Trophoblast cell (in vitro differentiated cells and primary cell): Measurements from ENCODE around the gene PTPRE.

Experiments used
- DNase-seq, 2 donors: peaks; one replicate each; pipeline ENCODE4 v3.0.0-alpha.2; 2016
- H2AFZ ChIP-seq: 2 replicates; pipeline ENCODE4 v1.6.1; 2013; ENCODE audit warnings: low read length, moderate library complexity, mild to moderate bottlenecking; ENCODE audit not compliant: insufficient read depth, poor library complexity
- H2AK5ac ChIP-seq: 2 replicates; pipeline ENCODE4 v1.6.1; 2013; ENCODE audit warnings: mild to moderate bottlenecking, low read length
- H2BK120ac ChIP-seq: 2 replicates; pipeline ENCODE4 v1.6.1; 2013; ENCODE audit warnings: low read length, mild to moderate bottlenecking, moderate library complexity; ENCODE audit not compliant: insufficient read depth, poor library complexity
- H2BK12ac ChIP-seq: 2 replicates; pipeline ENCODE4 v1.6.1; 2013; ENCODE audit warnings: mild to moderate bottlenecking, low read length, moderate library complexity
- H2BK5ac ChIP-seq: 2 replicates; pipeline ENCODE4 v1.6.1; 2013; ENCODE audit warnings: low read length, low read depth, moderate library complexity, mild to moderate bottlenecking; ENCODE audit not compliant: poor library complexity
- H3K14ac ChIP-seq: 2 replicates; pipeline ENCODE4 v1.6.1; 2013; ENCODE audit warnings: mild to moderate bottlenecking, low read length
- H3K18ac ChIP-seq: 2 replicates; pipeline ENCODE4 v1.6.1; 2013; ENCODE audit warnings: mild to moderate bottlenecking, low read length
- H3K23ac ChIP-seq: 2 replicates; pipeline ENCODE4 v1.6.1; 2013; ENCODE audit warnings: low read length
- H3K27ac ChIP-seq: 2 replicates; pipeline ENCODE4 v1.5.1; 2013; ENCODE audit warnings: low read depth, mild to moderate bottlenecking, inconsistent platforms, low read length, moderate library complexity
- H3K27me3 ChIP-seq: 2 replicates; pipeline ENCODE4 v1.6.1; 2013; ENCODE audit warnings: inconsistent platforms, mild to moderate bottlenecking, low read length, moderate library complexity; ENCODE audit not compliant: insufficient read depth
- H3K36me3 ChIP-seq, 2 experiments: 1 replicate in 1 of 2; 2 replicates in 1 of 2; pipeline ENCODE4 v1.6.1; 2013; ENCODE audit warnings: low read length in 2 of 2, mild to moderate bottlenecking in 2 of 2, moderate library complexity in 1 of 2; ENCODE audit not compliant: insufficient read depth in 2 of 2, control insufficient read depth in 1 of 2
- H3K4ac ChIP-seq: 2 replicates; pipeline ENCODE4 v1.6.1; 2013; ENCODE audit warnings: low read depth, mild to moderate bottlenecking, low read length, moderate library complexity
- H3K4me1 ChIP-seq, 2 experiments: 1 replicate in 1 of 2; 2 replicates in 1 of 2; pipeline ENCODE4 v1.6.1; 2013; ENCODE audit warnings: low read length in 2 of 2, mild to moderate bottlenecking in 2 of 2, moderate library complexity in 1 of 2; ENCODE audit not compliant: insufficient read depth in 2 of 2, control insufficient read depth in 1 of 2
- H3K4me2 ChIP-seq: 2 replicates; pipeline ENCODE4 v1.6.1; 2013; ENCODE audit warnings: inconsistent platforms, mild to moderate bottlenecking, low read length, moderate library complexity
- H3K4me3 ChIP-seq: 2 replicates; pipeline ENCODE4 v1.5.1; 2013; ENCODE audit warnings: mild to moderate bottlenecking, low read depth, low read length, inconsistent platforms
- H3K79me1 ChIP-seq: one replicate; pipeline ENCODE4 v1.6.1; 2013; ENCODE audit warnings: low read length
- H3K79me2 ChIP-seq: 2 replicates; pipeline ENCODE4 v1.6.1; 2013; ENCODE audit warnings: low read length, mild to moderate bottlenecking; ENCODE audit not compliant: control insufficient read depth, insufficient read depth, poor library complexity
- H3K9ac ChIP-seq: 2 replicates; pipeline ENCODE4 v1.6.1; 2013; ENCODE audit warnings: mild to moderate bottlenecking, low read length
- H3K9me3 ChIP-seq: 2 replicates; pipeline ENCODE4 v1.6.1; 2013; ENCODE audit warnings: low read depth, mild to moderate bottlenecking, control low read depth, inconsistent platforms, low read length; ENCODE audit not compliant: insufficient read depth
- H4K12ac ChIP-seq: 2 replicates; pipeline ENCODE4 v1.6.1; 2013; ENCODE audit warnings: low read depth, mild to moderate bottlenecking, low read length, moderate library complexity
- H4K8ac ChIP-seq: 2 replicates; pipeline ENCODE4 v1.6.1; 2013; ENCODE audit warnings: low read depth, mild to moderate bottlenecking, low read length, moderate library complexity
- H4K91ac ChIP-seq: one replicate; pipeline ENCODE4 v1.6.1; 2013; ENCODE audit warnings: low read depth, mild to moderate bottlenecking, low read length, moderate library complexity
- WGBS: extraction: QIAGEN DNeasy Blood & Tissue Kit; methylation state at CpG from one replicate; pipeline ENCODE4 v1.1.7; 2013; ENCODE audit warnings: missing lambda C conversion rate; ENCODE audit not compliant: insufficient read length, insufficient coverage; ENCODE audit errors: extremely low coverage; 5-methylcytosine and 5-hydroxymethylcytosine counted together

The PTPRE gene

GRCh38 chr10:128095027-128095752, 188.3 kb downstream of the PTPRE start:
- no peak overlapping the region for H2BK5ac ChIP-seq
- no peak overlapping the region for H3K27ac ChIP-seq
- H3K4ac ChIP-seq: no peak overlapping the region
- no peaks in the 10 kb centered on the region for H3K79me1 ChIP-seq
- H3K36me3 ChIP-seq: peaks cover 22 to 25% of the 10 kb centered on the region in 2 experiments
- no peaks in the 10 kb centered on the region for H3K79me2 ChIP-seq
- no peak overlapping the region for H2BK12ac ChIP-seq
- no peak overlapping the region for H2AK5ac ChIP-seq
- H3K4me2 ChIP-seq: no peak overlapping the region
- no peak overlapping the region for H3K23ac ChIP-seq
- peaks cover 2% of the 10 kb centered on the region for H3K9me3 ChIP-seq
- H4K12ac ChIP-seq: no peak overlapping the region
- H3K9ac ChIP-seq: no peak overlapping the region
- H3K14ac ChIP-seq: no peak overlapping the region
- no peaks in the 10 kb centered on the region for H3K27me3 ChIP-seq
- H2AFZ ChIP-seq: no peak overlapping the region
- WGBS: no CpG with 5 or more reads among the region's 11 CpGs
- H3K4me3 ChIP-seq: no peak overlapping the region
- DNase-seq: peak; percentile 92 to 94
- no peaks in the 10 kb centered on the region for H3K4me1 ChIP-seq
- no peak overlapping the region for H4K8ac ChIP-seq
- H2BK120ac ChIP-seq: no peak overlapping the region
- H3K18ac ChIP-seq: no peak overlapping the region
- H4K91ac ChIP-seq: no peak overlapping the region

- H3K4ac ChIP-seq: no peak overlapping the region
- no peak overlapping the region for H3K4me3 ChIP-seq
- no peak overlapping the region for H4K12ac ChIP-seq
- H4K91ac ChIP-seq: no peak overlapping the region
- H2BK120ac ChIP-seq: no peak overlapping the region
- no peaks in the 10 kb centered on the region for H3K79me2 ChIP-seq
- no peak overlapping the region for H3K18ac ChIP-seq
- peaks cover 22 to 28% of the 10 kb centered on the region in 2 experiments for H3K36me3 ChIP-seq
- no peak overlapping the region for H3K4me2 ChIP-seq
- H3K4me1 ChIP-seq: no peaks in the 10 kb centered on the region
- DNase-seq: peak; percentile 9 to 67
- H3K27ac ChIP-seq: no peak overlapping the region
- H3K9me3 ChIP-seq: peaks cover 2% of the 10 kb centered on the region
- no peak overlapping the region for H2BK12ac ChIP-seq
- no CpG with 5 or more reads among the region's 11 CpGs for WGBS
- no peak overlapping the region for H2BK5ac ChIP-seq
- H3K9ac ChIP-seq: no peak overlapping the region
- H3K27me3 ChIP-seq: no peaks in the 10 kb centered on the region
- no peak overlapping the region for H3K14ac ChIP-seq
- no peak overlapping the region for H3K23ac ChIP-seq
- no peaks in the 10 kb centered on the region for H3K79me1 ChIP-seq
- H4K8ac ChIP-seq: no peak overlapping the region
- no peak overlapping the region for H2AFZ ChIP-seq
- no peak overlapping the region for H2AK5ac ChIP-seq
Observed at GRCh38 chr10:128095753-128096469, 189.0 kb downstream of the PTPRE start.

GRCh38 chr10:128096486-128097199, 189.7 kb downstream of the PTPRE start:
- no peak overlapping the region for H4K8ac ChIP-seq
- no peaks in the 10 kb centered on the region for H3K4me1 ChIP-seq
- no peak overlapping the region for H2AFZ ChIP-seq
- no peak overlapping the region for H2BK120ac ChIP-seq
- no peak overlapping the region for H3K4me3 ChIP-seq
- no peak overlapping the region for H4K91ac ChIP-seq
- DNase-seq: no peak
- no peak overlapping the region for H3K4ac ChIP-seq
- no peaks in the 10 kb centered on the region for H3K27me3 ChIP-seq
- no peak overlapping the region for H3K27ac ChIP-seq
- no peak overlapping the region for H3K4me2 ChIP-seq
- WGBS: no CpG with 5 or more reads among the region's 5 CpGs
- H3K14ac ChIP-seq: no peak overlapping the region
- H2BK12ac ChIP-seq: no peak overlapping the region
- no peaks in the 10 kb centered on the region for H3K79me2 ChIP-seq
- no peak overlapping the region for H4K12ac ChIP-seq
- H3K79me1 ChIP-seq: no peaks in the 10 kb centered on the region
- H3K18ac ChIP-seq: no peak overlapping the region
- peaks cover 26 to 33% of the 10 kb centered on the region in 2 experiments for H3K36me3 ChIP-seq
- H2BK5ac ChIP-seq: no peak overlapping the region
- H3K23ac ChIP-seq: no peak overlapping the region
- peaks cover 2% of the 10 kb centered on the region for H3K9me3 ChIP-seq
- no peak overlapping the region for H2AK5ac ChIP-seq
- no peak overlapping the region for H3K9ac ChIP-seq

DNA sequence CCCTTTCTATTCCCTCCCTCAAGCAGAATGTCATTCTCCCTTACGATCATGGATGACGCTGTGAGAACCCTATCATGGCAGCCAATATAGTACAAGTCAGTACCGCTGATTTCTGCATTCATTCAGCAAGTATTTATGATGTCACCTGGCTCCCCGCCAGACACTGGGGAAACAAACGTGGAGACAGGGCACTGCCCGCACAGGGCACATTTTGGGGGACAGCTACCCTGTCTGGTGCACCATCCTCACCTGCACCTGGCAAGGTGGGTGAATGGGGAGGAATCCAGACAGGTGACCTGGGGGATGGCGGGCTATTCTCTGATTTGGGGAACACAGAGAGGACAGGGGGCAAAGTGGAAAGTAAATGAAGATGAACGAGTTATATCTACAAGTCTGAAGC, 190.9 kb downstream of the PTPRE start:
- Histone ChIP-seq H2BK5ac (no peak overlapping the region), H2AFZ (no peak overlapping the region), H3K27me3 (no peaks in the 10 kb centered on the region), H4K8ac (no peak overlapping the region), H3K36me3 (peaks cover 29 to 38% of the 10 kb centered on the region in 2 experiments), H3K4me2 (no peak overlapping the region), H2BK12ac (no peak overlapping the region), H3K9ac (no peak overlapping the region), H2BK120ac (no peak overlapping the region), H3K4me1 (no peaks in the 10 kb centered on the region), H3K27ac (no peak overlapping the region), H4K12ac (no peak overlapping the region), H3K4ac (no peak overlapping the region), H3K9me3 (no peaks in the 10 kb centered on the region), H3K14ac (no peak overlapping the region), H3K4me3 (no peak overlapping the region), H3K23ac (no peak overlapping the region), H3K18ac (no peak overlapping the region), H4K91ac (no peak overlapping the region), H2AK5ac (no peak overlapping the region), H3K79me1 (no peaks in the 10 kb centered on the region), H3K79me2 (no peaks in the 10 kb centered on the region)
- WGBS: no CpG with 5 or more reads among the region's 8 CpGs
- DNase-seq: no peak
